OCI-LY7 (cell line): ENCODE results near the gene YJU2.
A peak's percentile ranks its signal among the peaks of the same experiment; 100 is the strongest.

Experiments used
- EZH2phosphoT487 ChIP-seq: fragments of 200-600 bp; sonication (generic); IDR thresholded peaks from 2 replicates; pipeline ENCODE4 v1.6.1; 2018; ENCODE audit warnings: low read depth, borderline replicate concordance, mild to moderate bottlenecking, mixed run types, antibody characterized with exemption, low read length, moderate library complexity, mixed read lengths
- TF ChIP-seq, protein P1 (sequence below): fragments of 200-600 bp; sonication (generic); conservative IDR thresholded peaks from 2 replicates; pipeline ENCODE4 v1.5.1; 2014; ENCODE audit warnings: mild to moderate bottlenecking, antibody characterized with exemption, low read length, moderate library complexity, mixed read lengths

DNA sequence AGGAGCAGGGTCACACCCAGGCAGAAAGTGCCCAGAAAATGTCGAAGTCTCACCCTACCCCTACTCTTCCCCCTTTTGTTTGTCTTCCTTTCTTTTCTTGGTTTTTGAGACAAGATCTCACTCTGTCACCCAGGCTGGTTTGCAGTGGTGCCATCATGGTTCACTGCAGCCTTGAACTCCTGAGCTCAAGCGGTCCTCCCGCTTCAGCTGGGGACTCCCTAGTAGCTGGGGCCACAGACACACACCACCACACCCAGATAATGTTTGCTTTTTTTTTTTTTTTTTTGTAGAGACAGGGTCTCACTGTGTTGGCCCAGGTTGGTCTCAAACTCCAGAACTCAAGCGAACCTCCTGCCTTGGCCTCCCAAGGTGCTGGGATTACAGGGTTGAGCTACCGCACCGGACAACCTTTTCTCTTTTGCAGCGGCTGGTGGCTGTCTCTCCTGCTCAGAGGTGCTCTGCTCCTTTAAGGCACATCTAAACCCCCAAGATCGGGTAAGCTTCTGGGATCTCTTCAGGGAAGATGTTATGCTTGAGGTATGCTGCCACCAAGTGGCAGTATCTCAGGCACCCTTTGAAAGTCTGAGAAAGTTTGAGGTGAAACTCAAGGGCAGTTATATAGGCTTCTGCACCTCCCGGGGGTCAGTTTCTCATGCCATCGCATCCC is 39.9 kb upstream of the YJU2 start:
- TF ChIP-seq, protein P1, sequence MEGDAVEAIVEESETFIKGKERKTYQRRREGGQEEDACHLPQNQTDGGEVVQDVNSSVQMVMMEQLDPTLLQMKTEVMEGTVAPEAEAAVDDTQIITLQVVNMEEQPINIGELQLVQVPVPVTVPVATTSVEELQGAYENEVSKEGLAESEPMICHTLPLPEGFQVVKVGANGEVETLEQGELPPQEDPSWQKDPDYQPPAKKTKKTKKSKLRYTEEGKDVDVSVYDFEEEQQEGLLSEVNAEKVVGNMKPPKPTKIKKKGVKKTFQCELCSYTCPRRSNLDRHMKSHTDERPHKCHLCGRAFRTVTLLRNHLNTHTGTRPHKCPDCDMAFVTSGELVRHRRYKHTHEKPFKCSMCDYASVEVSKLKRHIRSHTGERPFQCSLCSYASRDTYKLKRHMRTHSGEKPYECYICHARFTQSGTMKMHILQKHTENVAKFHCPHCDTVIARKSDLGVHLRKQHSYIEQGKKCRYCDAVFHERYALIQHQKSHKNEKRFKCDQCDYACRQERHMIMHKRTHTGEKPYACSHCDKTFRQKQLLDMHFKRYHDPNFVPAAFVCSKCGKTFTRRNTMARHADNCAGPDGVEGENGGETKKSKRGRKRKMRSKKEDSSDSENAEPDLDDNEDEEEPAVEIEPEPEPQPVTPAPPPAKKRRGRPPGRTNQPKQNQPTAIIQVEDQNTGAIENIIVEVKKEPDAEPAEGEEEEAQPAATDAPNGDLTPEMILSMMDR, result peak; percentile 79
- no peak for TF ChIP-seq EZH2phosphoT487
